ENCODE results near the gene ZNF398. TPM values are rescaled to one million over a fixed set of nuclear protein-coding genes. Genes with fewer than 3 reads are reported as not detected.

The ZNF398 gene
- total and polyA plus RNA-seq, 9 of the 15 experiments (the other 6 are each of a cell fraction or from before 2014, with no cell fraction given) = 4.0 to 18.6 (median 10.4) TPM

- TF ChIP-seq CHD7 (IDR thresholded peaks at IDR 0.05; ENCODE audit: low read depth, low read length) (no peak), IFI16 (CRISPR knock-in tag; IDR thresholded peaks at IDR 0.05) (no peak), TCFL5 (CRISPR knock-in tag; conservative IDR thresholded peaks at IDR 0.05) (no peak), SRSF1 (IDR thresholded peaks at IDR 0.05; ENCODE audit: low read depth, low read length) (no peak), TCF15 (CRISPR knock-in tag; IDR thresholded peaks at IDR 0.05) (no peak), RB1 (IDR thresholded peaks at IDR 0.05; ENCODE audit: low read depth) (no peak), SMARCC2 (IDR thresholded peaks at IDR 0.05; ENCODE audit: low read depth) (no peak), ZNF696 (CRISPR knock-in tag; conservative IDR thresholded peaks at IDR 0.05) (no peak), NFIC (IDR thresholded peaks at IDR 0.05) (no peak)
- TF ChIP-seq, protein P1, sequence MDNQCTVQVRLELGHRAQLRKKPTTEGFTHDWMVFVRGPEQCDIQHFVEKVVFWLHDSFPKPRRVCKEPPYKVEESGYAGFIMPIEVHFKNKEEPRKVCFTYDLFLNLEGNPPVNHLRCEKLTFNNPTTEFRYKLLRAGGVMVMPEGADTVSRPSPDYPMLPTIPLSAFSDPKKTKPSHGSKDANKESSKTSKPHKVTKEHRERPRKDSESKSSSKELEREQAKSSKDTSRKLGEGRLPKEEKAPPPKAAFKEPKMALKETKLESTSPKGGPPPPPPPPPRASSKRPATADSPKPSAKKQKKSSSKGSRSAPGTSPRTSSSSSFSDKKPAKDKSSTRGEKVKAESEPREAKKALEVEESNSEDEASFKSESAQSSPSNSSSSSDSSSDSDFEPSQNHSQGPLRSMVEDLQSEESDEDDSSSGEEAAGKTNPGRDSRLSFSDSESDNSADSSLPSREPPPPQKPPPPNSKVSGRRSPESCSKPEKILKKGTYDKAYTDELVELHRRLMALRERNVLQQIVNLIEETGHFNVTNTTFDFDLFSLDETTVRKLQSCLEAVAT (IDR thresholded peaks at IDR 0.05) = no peak
- TF ChIP-seq, protein P2, sequence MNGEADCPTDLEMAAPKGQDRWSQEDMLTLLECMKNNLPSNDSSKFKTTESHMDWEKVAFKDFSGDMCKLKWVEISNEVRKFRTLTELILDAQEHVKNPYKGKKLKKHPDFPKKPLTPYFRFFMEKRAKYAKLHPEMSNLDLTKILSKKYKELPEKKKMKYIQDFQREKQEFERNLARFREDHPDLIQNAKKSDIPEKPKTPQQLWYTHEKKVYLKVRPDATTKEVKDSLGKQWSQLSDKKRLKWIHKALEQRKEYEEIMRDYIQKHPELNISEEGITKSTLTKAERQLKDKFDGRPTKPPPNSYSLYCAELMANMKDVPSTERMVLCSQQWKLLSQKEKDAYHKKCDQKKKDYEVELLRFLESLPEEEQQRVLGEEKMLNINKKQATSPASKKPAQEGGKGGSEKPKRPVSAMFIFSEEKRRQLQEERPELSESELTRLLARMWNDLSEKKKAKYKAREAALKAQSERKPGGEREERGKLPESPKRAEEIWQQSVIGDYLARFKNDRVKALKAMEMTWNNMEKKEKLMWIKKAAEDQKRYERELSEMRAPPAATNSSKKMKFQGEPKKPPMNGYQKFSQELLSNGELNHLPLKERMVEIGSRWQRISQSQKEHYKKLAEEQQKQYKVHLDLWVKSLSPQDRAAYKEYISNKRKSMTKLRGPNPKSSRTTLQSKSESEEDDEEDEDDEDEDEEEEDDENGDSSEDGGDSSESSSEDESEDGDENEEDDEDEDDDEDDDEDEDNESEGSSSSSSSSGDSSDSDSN (IDR thresholded peaks at IDR 0.05; ENCODE audit: borderline replicate concordance in 1 of 2, low read depth in 2 of 2, low read length in 2 of 2) = no peak
Observed at GRCh38 chr7:149156898-149157297, 9.6 kb downstream of the ZNF398 start (continued).

All from K562 (cell line).